Erythroblast (primary cell): ENCODE results near the gene SIAH3.
"Not testable (repeated sequence)": the region's sequence is repeated elsewhere in the genome, so short reads cannot be mapped to it uniquely, and the experiment has no call there.

ENCODE experiments used
- DNase-seq, 2 experiments: peaks; one replicate each; lab custom pipeline; 2025; lab: John Stamatoyannopoulos, UW
- GATA1 ChIP-seq: IDR thresholded peaks from 2 replicates; pipeline ENCODE4 v1.6.1; 2011; ENCODE audit warnings: low read depth, mild to moderate bottlenecking, control low read depth, low read length, moderate library complexity
- POLR2A ChIP-seq: IDR thresholded peaks from 2 replicates; pipeline ENCODE4 v1.6.1; 2011; ENCODE audit warnings: mild to moderate bottlenecking, low read length

SIAH3 gene

DNA sequence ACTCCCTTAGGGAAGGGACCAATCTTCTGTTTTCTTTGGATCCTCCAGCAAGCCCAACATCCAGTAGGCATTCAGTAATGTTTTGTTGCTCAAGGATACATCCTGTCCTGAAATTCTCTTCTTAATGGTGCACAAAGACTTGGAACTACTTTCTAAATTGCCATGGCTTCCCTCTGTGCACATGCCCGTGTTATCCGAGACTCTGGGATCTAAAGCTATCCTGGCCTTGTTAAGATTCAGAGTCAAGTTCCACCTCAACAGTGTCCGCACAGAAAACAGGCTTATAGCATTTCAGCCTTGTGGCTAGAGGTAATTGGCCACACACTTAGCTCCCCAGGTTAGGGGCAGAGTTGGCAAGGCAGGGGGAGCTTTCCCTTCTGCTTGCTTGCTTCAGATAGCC is 77.6 kb downstream of the SIAH3 start:
- TF ChIP-seq GATA1 = no peak
- no peak for TF ChIP-seq POLR2A
- DNase-seq = no peak

DNA sequence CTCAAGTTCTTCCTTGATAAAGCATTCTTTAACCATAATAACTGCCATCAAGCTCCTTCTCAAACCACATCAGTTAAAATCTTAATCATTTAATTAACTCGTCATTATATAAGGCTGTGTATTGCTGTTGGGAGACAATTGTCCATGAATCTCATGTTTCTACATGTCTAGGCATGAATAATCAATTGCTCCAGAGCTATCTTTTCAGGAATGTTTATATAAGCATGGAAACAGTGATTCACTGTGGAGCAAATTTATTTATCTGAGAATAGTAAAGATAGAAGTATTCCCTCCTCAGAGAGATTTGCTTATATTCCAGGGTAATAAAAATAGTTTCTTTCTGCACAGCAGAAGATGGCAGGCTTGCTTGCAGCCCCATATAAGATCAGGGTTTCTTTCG is 78.3 kb downstream of the SIAH3 start:
- TF ChIP-seq GATA1 = no peak
- no peak for TF ChIP-seq POLR2A
- DNase-seq = no peak

GRCh38 chr13:45770886-45771285 is 80.7 kb downstream of the SIAH3 start:
- TF ChIP-seq GATA1 = no peak
- no peak for TF ChIP-seq POLR2A
- DNase-seq = no peak

DNA sequence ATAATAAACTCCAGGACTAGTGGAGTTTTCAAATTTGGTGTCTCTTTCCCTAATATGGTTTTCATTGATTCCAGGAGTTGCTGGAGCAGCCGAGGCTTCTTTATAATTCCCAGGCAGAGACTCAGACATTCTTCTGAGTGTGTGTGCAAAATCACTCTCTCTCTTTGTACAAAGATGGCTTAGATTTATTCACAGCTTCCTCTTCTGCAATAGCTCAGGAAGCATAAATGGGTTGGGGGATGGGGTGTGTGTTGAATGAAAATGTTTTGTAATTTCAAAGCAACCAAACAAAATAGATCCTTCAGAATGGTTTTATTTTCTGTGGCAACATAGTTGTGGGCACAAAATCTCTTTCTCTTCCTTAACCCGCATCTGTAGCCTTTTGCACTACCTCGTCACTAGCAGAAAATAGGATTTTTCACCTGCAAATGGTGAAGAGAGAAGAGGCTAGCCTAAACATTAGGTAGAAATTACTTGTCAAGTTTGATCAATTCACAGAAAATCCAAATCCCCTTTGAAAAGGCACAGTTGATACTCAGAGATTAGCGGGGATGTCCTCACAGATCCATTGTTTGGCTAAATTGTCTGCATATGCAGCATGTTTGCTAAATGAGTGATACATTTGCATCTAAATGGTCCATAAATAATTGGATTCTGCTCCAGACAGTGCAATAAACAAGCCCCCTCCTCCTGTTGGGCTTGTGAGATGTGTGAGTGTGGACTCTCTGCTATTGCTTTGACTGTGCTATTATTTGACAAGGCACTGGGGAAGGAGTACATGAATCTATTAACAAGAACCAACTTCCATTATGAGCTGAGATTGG is 82.7 kb downstream of the SIAH3 start:
- TF ChIP-seq GATA1 (no peak), POLR2A (no peak)
- DNase-seq = no peak

DNA sequence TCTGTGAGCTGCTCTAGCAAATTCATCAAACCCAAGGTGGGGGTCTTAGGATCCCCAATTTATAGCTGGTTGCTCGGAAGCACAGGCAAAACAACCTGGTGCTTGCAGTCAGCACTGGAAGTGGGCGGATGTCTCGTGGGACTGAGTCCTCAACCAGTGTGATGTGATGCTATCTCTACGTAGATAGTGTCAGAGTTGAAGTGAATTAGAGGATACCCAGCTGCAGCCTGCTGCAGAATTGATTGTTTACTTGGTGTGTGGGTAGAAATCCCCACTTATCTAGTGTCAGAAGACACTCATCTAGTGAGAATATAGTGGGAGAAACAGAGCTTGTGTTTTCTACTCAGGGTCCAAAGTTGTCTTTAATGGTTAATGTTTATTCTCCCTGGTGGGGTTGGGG is 86.1 kb downstream of the SIAH3 start:
- TF ChIP-seq GATA1 (no peak), POLR2A (no peak)
- no peak for DNase-seq

DNA sequence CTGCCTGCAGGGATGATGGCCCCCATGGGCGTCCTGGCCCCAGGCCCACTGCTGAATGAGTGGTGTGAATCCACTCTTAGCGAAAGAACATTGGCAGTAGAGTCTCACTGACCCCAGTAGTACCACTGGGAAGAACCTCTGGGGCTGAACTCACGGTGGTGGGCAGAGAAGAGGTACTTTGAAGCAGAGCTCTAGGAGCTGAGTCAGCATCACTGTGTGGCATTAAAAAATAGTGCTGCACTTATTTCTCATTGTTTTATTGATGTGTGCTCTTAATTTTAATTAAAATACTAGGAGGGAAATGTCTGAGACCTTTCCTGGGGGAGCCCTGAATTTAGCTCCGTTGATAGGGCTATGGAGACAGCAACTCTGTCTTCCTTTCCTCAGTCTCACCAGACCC is 88.1 kb downstream of the SIAH3 start:
- no peak for TF ChIP-seq GATA1
- no peak for DNase-seq

GRCh38 chr13:45757589-45757988 is 94.0 kb downstream of the SIAH3 start:
- DNase-seq = not testable (repeated sequence)

- DNase-seq = not testable (repeated sequence)
Measured at GRCh38 chr13:45756498-45756897, 95.1 kb downstream of the SIAH3 start.

- TF ChIP-seq GATA1 = no peak
- no peak for TF ChIP-seq POLR2A
- no peak for DNase-seq
Measured at GRCh38 chr13:45752510-45752909, 99.0 kb downstream of the SIAH3 start.

- no peak for DNase-seq
- no peak for TF ChIP-seq GATA1
- TF ChIP-seq POLR2A = no peak
Measured at GRCh38 chr13:45751885-45752284, 99.7 kb downstream of the SIAH3 start.

- no peak for TF ChIP-seq GATA1
- no peak for DNase-seq
Measured at GRCh38 chr13:45750566-45750965, 101.0 kb downstream of the SIAH3 start.

GRCh38 chr13:45748941-45749759 is 102.4 kb downstream of the SIAH3 start:
- DNase-seq = no peak
- no peak for TF ChIP-seq GATA1
- no peak for TF ChIP-seq POLR2A

DNA sequence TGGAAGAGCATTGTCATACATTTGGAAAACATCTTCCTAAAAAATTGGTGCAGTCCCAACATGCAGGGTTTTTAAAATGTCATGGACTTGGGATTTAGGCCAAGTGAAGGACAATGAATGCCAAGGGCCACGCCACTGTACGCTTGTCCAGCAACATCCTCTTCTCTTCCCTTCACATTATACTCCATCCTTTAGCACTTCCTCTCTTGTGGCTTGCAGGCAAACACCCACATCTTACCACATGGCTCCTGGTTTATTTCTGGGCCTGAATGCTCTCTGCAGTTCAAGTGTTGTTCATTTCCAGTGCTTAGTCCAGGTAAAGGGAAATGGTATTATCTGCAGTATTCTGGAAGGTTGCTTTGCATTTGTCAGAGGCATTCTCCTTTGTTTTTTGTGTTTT is 104.5 kb downstream of the SIAH3 start:
- no peak for DNase-seq

DNA sequence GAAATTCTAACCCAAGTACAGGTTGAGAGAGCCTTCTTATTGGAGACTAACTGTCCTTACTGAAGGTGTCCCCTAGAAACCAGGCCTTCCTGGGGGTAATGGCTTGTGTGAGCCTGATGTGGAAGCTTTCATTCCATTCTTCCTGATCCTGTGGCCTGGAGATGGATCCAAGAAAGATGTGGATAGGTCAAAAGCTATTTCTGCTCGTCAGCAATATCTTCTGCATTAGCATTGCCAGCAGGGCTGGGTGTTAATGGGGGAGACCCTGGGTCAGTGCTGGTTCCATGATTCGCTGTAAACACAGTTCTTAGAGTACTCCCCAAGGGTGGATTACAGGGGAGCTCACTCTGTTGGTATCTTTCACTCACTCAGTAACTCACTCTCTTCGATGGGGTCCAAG is 106.6 kb downstream of the SIAH3 start:
- TF ChIP-seq GATA1 = no peak
- DNase-seq = no peak

More for the DNA sequence above, 104.5 kb downstream of the SIAH3 start:
- TF ChIP-seq POLR2A (no peak), GATA1 (no peak)

DNA sequence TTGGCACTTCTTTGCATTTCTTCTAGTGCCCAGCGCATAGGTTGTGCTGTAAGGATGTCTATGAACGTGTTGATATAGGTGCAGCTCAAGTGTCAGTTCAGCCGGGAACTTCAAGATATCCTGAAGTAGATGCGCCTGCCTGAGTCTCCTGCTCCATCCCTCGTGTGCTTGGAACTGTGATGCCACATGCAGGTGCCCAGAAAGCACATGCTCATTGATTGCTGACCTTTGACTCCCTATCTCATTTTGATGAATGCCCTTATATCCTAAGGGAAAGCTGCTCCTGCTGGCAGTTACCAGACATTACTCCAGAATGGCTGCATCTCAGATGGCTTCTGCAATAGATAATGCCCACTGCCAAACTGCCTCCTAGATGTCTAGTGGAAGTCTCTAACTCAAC is 108.6 kb downstream of the SIAH3 start:
- DNase-seq = no peak
- TF ChIP-seq POLR2A (no peak), GATA1 (no peak)
